Activated CD4-positive, alpha-beta T cell treated with anti-CD3 and anti-CD28 coated beads, Interleukin-2, amount 50 U/mL, for 16 hours (primary cell): ENCODE results near the gene RNF44.

Experiments
- DNase-seq: peaks from one replicate; pipeline ENCODE4 v3.0.0-alpha.2; 2020

The RNF44 gene

DNA sequence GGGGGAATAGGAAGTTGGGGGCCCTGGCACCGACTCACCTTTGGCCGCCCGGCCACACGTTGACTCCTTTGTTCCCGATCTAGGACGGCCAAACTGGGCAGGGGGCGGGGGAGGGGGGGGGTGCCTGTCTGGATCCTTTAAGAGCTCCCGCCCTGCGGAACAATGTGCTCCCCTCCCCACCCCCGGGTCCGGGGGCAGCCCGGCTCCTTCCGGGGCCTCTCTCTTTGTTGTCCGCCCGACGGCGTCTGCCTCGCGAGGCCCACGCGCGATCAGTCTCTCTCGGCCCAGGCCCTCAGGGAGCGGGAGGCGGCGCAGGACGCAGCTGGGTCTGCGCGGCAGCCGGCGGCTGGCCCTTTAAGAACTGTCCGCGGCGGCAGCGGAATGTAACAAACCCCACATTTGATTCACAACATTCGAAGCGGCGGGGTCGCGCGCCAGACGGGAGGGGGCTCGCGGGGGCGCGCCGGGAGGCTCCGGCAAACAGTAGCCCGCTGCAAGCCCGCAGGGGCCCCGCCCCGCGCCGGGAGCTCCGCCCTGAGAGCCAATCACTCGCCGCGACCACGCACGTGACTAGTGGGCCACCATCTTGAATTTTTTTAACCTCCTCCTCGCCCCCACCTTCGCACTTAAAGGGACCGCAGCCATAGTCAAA lies at the start of gene RNF44:
TSS of gene RNF44 (minus strand) at position 501 of the 652 bp plus-strand sequence. CDS start 4,930 bp downstream, outside the sequence.
- peak; percentile 98 for DNase-seq

- DNase-seq, result no peak
Measured at GRCh38 chr5:176583076-176583475, 45.9 kb upstream of the RNF44 start.

DNA sequence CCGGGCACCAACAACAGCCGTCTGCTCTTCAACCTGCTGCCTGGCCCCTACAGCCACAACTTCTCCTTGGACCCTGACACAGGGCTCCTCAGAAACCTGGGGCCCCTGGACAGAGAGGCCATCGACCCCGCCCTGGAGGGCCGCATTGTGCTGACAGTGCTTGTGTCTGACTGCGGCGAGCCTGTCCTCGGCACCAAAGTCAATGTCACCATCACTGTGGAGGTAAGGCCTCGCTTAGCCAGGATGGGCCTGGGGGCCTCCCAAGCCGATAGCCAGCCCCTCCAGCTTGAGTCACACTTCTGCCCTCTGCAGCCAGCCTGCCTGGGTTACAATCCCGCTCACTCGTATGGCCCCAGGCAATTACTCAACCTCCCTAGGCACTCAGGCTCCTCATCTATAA lies 44.2 kb upstream of the RNF44 start:
- DNase-seq, result no peak

- no peak for DNase-seq
Measured at GRCh38 chr5:176579323-176579722, 42.1 kb upstream of the RNF44 start.

DNA sequence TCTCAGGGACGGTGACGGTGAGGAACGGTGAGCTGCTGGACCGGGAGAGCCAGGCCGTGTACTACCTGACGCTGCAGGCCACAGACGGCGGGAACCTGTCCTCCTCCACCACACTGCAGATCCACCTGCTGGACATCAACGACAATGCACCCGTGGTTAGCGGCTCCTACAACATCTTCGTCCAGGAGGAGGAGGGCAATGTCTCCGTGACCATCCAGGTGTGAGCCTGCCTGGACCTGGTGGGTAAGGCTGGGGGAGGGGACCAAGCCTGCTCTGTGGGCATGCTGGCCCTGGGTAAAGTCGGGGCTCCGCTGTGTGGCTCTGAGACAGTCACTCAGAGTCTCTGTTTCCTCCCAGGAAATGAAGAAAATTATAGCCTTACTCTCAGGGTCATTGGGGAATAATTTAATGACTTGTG lies 41.2 kb upstream of the RNF44 start:
- DNase-seq, result peak; percentile 27

DNA sequence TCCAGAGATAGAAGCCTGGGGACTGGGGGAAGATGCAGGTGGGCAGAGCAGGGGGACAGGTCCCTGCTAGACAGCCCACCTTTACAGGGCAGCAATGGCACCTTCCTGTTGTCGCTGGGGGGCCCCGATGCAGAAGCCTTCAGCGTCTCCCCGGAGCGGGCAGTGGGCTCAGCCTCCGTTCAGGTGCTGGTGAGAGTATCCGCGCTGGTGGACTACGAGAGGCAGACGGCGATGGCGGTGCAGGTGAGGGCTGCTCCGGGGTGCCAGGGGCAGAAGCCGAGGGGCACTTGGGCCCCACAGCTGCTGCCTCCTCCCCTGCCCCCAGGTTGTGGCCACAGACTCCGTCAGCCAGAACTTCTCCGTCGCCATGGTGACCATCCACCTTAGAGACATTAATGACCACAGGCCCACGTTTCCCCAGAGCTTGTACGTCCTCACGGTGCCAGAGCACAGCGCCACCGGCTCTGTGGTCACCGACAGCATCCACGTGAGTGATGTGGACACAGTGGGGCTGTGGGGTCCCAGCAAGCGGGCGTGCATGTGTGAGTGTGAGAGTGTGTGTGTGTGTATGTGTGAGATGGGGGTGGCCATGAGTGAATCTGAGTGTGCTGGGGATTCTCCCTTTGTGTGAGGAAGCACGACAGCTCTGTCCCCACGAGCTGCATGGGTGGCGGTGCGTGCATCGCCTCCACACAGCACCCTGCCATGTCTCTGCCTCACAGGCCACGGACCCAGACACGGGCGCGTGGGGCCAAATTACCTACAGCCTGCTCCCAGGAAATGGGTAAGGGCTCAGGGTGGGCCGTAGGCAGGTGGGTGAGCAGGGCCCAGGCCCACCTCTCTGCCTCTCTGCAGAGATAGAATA lies 40.3 kb upstream of the RNF44 start:
- no peak for DNase-seq

GRCh38 chr5:176575488-176576422 lies 38.6 kb upstream of the RNF44 start:
- no peak for DNase-seq

DNA sequence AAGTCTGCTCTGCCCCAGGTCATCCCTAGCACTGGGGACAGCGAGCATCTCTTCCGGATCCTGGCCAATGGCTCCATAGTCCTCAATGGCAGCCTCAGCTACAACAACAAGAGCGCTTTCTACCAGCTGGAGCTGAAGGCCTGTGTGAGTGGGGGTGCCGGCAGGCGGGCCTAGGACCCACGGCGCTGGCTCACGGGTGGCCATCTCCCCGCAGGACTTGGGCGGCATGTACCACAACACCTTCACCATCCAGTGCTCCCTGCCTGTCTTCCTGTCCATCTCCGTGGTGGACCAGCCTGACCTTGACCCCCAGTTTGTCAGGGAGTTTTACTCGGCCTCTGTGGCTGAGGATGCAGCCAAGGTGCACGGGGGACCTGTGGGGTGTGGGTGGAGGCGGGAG lies 37.9 kb upstream of the RNF44 start:
- DNase-seq, result no peak

- no peak for DNase-seq
Measured at GRCh38 chr5:176574297-176574591, 37.0 kb upstream of the RNF44 start.

DNA sequence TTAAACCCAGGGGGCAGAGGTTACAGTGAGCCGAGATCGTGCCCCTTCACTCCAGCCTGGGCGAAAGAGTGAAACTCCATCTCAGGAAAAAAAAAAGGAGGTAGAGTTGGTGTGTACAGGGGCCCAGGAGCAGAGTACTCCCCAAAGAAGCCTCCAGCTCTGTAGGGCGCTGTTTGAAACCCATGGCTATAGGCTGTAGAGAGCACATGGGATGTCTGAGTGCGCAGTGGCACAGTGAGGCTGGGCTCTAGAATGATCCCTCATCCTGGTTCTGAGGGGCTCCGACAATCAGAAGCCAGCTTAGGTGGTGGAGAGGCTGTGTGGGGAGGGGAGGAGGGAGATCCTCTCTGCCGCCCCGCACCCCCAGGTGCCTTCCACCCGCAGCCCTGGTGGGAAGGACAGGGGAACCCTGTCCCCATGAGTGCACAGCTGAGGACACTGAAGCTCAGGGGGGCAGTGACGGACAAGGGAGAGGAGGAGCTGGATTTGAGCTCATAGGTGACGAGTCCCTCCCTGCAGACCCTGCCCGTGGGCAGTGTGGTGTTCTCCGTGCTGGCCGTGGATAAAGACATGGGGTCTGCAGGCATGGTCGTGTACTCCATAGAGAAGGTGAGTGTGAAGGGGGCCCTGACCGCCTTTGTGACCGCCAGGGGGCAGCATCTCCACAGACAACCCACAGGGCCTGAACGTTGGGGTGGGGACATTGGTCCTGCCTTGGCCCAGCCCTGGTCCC lies 36.5 kb upstream of the RNF44 start:
- DNase-seq, result peak; percentile 69

- no peak for DNase-seq
Measured at GRCh38 chr5:176570044-176570443, 32.8 kb upstream of the RNF44 start.

DNA sequence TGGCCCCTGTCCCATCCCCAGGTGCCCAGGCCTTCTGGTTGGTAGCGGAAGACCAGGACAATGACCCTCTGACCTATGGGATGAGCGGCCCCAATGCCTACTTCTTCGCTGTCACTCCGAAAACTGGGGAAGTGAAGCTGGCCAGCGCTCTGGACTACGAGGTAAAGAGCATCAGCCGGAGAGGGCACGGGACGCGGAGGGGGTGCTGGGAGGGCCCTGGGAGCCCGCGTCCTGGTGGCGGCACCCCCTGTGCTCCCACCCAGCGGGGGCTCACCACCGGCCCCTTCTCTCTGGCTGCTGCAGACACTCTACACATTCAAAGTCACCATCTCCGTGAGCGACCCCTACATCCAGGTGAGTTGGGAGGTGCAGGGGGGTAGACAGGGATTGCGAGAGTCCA lies 31.5 kb upstream of the RNF44 start:
- no peak for DNase-seq

DNA sequence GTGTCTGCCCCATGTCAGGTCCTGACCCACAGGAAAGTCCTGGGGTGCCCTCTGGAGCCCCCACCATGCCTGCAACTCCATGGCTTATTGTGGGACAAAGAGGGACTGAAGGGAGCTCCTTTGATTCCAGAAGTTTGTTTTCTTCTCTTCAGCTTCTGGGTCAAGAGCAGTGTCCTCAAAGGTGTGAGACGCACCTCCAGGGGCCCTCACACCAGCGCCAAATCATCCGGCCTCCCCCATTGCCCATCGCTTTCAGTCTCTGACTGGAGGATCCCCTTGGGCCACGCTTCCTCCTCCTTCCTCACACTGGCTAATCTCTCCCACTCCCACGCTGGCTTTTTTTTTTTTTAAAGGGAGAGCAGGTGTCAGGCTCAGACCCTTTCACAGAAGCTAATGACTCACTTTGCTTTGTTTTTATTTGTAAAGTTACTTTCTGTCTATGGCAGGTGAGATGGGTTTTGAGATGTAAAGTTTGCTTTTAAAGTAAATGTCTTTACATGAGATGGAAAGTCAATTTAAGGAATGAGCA lies 28.6 kb upstream of the RNF44 start:
- no peak for DNase-seq

DNA sequence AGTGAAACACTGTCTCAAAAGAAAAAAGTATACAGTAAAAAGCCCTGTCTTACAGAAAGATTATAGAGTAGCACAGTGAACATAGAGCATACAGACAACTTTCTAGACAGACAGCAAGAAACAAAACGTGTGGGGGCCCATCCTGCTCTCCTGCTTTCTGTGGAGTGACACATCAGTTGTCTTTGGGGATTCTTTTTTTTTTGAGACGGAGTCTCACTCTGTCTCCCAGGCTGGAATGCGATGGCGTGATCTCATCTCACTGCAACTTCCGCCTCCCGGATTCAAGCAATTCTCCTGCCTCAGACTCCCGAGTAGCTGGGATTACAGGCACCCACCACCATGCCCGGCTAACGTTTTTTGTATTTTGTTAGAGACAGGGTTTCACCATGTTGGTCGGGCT lies 26.8 kb upstream of the RNF44 start:
- DNase-seq, result no peak

DNA sequence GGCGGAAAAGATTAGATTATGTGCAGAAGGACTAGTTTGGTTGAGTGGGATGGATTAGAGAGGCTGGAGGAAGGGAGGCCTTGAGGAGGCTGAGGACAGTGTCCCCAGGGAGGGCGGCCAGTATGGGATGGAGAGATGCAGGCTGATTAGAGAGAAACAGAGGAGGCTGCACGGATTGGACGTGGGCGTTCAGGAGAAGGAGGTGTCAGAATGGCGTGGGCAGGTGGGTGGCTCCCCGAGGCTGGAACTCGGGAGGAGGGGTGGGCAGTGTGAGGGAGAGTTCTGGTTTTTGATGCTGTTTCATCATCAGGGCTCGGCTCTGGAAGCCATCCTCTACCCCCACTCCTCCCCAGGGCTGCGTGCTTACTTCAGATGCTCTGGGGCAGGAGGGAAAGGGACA lies 25.0 kb upstream of the RNF44 start:
- DNase-seq, result no peak

GRCh38 chr5:176561259-176561658 lies 24.1 kb upstream of the RNF44 start:
- no peak for DNase-seq

DNA sequence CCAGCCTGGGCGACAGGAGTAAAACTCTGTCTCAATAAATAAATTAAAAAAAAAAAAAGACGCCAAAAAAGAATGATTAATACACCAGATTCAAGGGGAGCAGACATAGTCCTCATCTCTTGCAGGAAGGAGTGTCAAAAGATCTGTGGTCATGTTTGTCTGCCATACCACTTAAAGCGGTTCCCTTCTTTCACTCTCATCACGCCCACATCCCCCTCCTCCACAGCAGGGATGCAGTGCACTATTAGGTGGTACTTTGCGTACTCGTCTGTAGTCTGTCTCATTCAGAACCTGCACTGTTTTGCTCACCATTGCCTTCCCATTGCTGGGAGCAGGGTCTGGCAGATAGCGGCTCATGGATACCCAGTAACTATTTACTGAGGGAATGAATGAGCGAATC lies 23.2 kb upstream of the RNF44 start:
- no peak for DNase-seq

DNA sequence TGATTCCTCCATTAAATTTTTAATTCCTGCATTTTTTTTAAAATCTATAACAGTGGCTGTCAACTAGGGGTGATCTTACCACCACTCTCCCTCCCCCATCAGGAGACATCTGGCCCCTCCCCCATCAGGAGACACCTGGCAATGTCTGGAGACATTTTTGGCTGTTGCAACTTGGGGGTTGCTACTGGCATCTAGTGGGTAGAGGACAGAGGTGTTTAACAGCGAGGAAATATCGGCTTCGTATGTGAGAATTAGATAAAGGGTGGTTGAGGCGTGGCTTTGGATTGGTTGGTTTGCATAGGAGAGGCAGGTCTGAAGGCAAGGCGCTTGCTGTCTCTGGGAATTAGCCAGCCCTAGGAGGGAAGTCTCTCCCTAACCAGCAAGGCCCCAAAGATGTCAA lies 22.5 kb upstream of the RNF44 start:
- no peak for DNase-seq

DNA sequence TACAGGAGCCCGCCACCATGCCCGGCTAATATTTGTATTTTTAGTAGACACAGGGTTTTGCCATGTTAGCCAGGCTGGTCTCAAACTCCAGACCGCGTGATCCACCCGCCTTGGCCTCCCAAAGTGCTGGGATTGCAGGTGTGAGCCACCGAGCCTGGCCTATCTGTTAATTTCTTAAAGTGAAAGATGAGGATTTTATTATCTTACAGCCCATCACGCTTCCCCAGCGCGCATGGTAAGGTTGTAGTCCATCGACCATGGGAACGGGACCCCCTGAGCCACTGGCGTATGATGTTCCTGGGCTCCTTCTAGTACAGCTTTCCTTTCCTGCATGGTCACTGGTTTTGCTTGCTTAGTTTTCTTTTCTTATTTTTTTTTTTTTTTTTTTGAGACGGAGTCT lies 20.6 kb upstream of the RNF44 start:
- DNase-seq, result no peak

DNA sequence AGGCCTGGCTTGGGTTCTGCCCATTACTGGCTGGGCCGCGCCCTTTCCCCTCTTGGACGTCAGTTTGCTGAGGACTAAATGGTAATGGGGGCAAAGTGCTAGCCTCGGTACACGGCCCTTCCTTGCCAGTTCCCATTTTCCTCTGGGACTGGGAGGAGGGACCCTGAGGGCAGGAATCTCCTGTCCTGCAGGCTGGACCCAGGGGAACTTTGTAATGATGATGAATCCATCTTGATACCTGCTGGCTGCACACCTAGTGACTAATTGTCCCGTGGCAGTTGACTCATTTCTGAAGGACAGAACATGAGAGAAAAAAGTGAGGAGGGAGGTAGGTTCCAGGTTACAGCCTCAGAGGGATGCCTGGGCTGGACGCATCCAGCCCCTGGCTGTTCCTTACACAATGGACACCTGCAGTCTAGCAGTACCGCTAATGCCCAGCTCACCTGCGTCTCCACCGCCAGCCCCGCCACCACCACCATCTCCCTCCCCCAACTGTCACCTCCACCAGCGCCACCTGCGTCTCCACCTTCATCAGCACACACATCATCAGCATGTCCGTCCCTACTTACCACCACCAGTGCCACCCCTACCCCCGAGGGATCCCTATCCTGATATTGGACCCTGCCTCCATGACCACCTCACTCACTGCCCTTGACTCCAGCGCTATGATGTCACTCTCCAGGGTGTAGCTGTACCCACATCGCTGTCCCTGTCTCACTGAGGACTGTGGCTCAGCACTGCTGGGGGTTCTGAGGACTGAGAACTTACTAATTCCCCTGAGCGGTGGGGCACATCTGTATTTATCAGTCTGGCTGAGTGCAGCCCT lies 16.3 kb upstream of the RNF44 start:
- no peak for DNase-seq

DNA sequence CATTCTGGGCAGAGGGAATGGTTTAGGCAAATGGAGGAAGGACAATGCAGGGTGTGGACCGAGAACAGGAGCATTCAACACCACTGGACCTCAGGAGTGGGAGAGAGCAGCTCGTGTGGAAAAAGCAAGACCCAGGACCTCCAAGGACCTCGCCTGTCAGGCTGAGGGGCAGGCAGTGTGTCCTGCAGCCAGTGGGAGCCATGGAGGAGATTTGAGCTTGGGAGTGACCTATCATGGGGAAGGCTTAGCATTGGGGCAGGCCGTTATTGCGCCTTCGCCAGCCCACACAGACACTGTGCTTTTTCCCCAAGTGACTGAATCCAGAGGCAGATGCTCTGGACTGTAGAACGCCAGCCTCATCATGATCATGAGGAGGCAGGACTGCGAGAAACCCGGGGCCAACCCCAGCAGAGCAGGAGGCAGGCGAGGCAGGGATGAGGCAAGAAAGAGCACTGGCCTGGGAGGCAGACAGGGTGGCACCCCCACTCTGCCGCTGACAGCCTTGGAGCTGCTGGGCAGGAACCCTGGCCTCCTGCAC lies 15.2 kb upstream of the RNF44 start:
- DNase-seq, result no peak
